ENCODE measurements around the gene MLLT10. TPM values are rescaled to one million over a fixed set of nuclear protein-coding genes. Genes with fewer than 3 reads are reported as not detected.
"Not testable (repeated sequence)": the region's sequence is repeated elsewhere in the genome, so short reads cannot be mapped to it uniquely, and the experiment has no call there.

Gene MLLT10
- total RNA-seq, 1 donor from 2014 or later: 58.1 TPM

- no peaks in the 10 kb centered on the region for H3K27me3 Mint-ChIP-seq (ENCODE audit: low read depth)
- TF ChIP-seq, protein P1, sequence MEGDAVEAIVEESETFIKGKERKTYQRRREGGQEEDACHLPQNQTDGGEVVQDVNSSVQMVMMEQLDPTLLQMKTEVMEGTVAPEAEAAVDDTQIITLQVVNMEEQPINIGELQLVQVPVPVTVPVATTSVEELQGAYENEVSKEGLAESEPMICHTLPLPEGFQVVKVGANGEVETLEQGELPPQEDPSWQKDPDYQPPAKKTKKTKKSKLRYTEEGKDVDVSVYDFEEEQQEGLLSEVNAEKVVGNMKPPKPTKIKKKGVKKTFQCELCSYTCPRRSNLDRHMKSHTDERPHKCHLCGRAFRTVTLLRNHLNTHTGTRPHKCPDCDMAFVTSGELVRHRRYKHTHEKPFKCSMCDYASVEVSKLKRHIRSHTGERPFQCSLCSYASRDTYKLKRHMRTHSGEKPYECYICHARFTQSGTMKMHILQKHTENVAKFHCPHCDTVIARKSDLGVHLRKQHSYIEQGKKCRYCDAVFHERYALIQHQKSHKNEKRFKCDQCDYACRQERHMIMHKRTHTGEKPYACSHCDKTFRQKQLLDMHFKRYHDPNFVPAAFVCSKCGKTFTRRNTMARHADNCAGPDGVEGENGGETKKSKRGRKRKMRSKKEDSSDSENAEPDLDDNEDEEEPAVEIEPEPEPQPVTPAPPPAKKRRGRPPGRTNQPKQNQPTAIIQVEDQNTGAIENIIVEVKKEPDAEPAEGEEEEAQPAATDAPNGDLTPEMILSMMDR (conservative IDR thresholded peaks at IDR 0.05): no peak
- H3K27ac Mint-ChIP-seq (ENCODE audit: unreplicated experiment): no peak overlapping the region
- DNase-seq (ENCODE audit: low read depth, low spot score): no peak
- H3K9me3 Mint-ChIP-seq: no peaks in the 10 kb centered on the region
- peaks cover 41% of the 10 kb centered on the region for H3K36me3 Mint-ChIP-seq (ENCODE audit: low read depth)
- H3K4me1 Mint-ChIP-seq: peaks cover 9% of the 10 kb centered on the region
- H3K4me3 Mint-ChIP-seq: no peak overlapping the region
These were observed 91.7 kb downstream of the MLLT10 start for GRCh38 chr10:21625623-21626229.

- TF ChIP-seq, protein P1 (conservative IDR thresholded peaks at IDR 0.05): no peak
- Mint-ChIP-seq H3K4me1 (peaks cover 9% of the 10 kb centered on the region), H3K9me3 (no peaks in the 10 kb centered on the region), H3K27me3 (ENCODE audit: low read depth) (no peaks in the 10 kb centered on the region), H3K36me3 (ENCODE audit: low read depth) (peaks cover 46% of the 10 kb centered on the region), H3K4me3 (no peak overlapping the region), H3K27ac (ENCODE audit: unreplicated experiment) (peak overlapping the region; percentile 4)
- DNase-seq (ENCODE audit: low read depth, low spot score): no peak
These were observed 92.6 kb downstream of the MLLT10 start for GRCh38 chr10:21626457-21627161.

DNA sequence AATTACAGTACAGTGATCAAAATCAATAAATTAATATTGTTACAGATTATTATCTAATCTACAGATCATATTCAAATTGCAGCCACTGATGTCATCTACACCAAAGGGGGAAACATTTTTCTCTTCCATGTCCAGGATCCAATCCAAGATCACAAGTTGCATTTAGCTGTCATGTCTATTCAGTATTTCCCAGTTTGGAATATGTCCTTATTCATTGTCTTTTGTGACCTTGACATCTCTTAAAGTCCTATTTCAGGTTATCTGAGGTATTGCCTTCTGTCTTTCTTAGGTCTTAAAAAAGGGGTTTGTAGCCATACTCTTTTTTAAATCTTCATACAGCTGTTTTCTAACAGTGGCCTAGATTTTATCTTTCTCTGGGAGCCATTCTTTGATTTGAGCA lies 93.3 kb downstream of the MLLT10 start:
- H3K36me3 Mint-ChIP-seq (ENCODE audit: low read depth): peaks cover 49% of the 10 kb centered on the region
- no peaks in the 10 kb centered on the region for H3K27me3 Mint-ChIP-seq (ENCODE audit: low read depth)
- H3K27ac Mint-ChIP-seq (ENCODE audit: unreplicated experiment): no peak overlapping the region
- peaks cover 9% of the 10 kb centered on the region for H3K4me1 Mint-ChIP-seq
- no peak overlapping the region for H3K4me3 Mint-ChIP-seq
- no peak for DNase-seq (ENCODE audit: low read depth, low spot score)
- no peaks in the 10 kb centered on the region for H3K9me3 Mint-ChIP-seq
- TF ChIP-seq, protein P1 (conservative IDR thresholded peaks at IDR 0.05): no peak

GRCh38 chr10:21628023-21628422 lies 94.0 kb downstream of the MLLT10 start:
- Mint-ChIP-seq H3K4me3 (no peak overlapping the region), H3K27ac (ENCODE audit: unreplicated experiment) (no peak overlapping the region), H3K36me3 (ENCODE audit: low read depth) (peaks cover 45% of the 10 kb centered on the region), H3K27me3 (ENCODE audit: low read depth) (no peaks in the 10 kb centered on the region), H3K9me3 (no peaks in the 10 kb centered on the region), H3K4me1 (peaks cover 9% of the 10 kb centered on the region)
- DNase-seq (ENCODE audit: low read depth, low spot score): no peak
- TF ChIP-seq, protein P1 (conservative IDR thresholded peaks at IDR 0.05): no peak

DNA sequence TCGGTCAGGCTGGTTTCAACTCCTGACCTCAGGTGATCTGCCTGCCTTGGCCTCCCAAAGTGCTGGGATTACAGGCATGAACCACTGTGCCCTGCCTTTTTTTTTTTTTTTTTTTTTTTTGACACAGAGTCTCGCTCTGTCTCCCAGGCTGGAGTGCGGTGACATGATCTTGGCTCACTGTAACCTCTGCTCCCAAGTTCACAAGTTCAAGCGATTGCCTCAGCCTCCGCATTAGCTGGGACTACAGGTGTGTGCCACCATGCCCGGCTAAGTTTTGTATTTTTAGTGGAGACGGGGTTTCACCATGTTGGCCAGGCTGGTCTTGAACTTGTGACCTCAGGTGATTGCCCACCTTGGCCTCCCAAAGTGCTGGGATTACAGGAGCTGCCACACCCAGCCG lies 94.6 kb downstream of the MLLT10 start:
- H3K4me1 Mint-ChIP-seq, H3K9me3 Mint-ChIP-seq: not testable (repeated sequence)

More for the DNA sequence above, 94.6 kb downstream of the MLLT10 start:
- not testable (repeated sequence) for DNase-seq (ENCODE audit: low read depth, low spot score); H3K27ac Mint-ChIP-seq (ENCODE audit: unreplicated experiment); H3K4me3 Mint-ChIP-seq; H3K27me3 Mint-ChIP-seq (ENCODE audit: low read depth)
- peaks cover 45% of the 10 kb centered on the region for H3K36me3 Mint-ChIP-seq (ENCODE audit: low read depth)
